ENCODE measurements around the gene CACNA1S.

GRCh38 chr1:201096977-201097856, 15.0 kb downstream of the CACNA1S start:
- TF ChIP-seq CTCF (IDR thresholded peaks at IDR 0.05; ENCODE audit: control extremely low read depth in 1 of 3, insufficient read depth in 1 of 3, low read depth in 1 of 3, low read length in 3 of 3) = no peak
- TF ChIP-seq SUZ12 (IDR thresholded peaks at IDR 0.05; ENCODE audit: low read length) = no peak
- no peak for TF ChIP-seq BRCA1 (IDR thresholded peaks at IDR 0.05; ENCODE audit: low read depth, low read length)
- no peak for TF ChIP-seq EZH2 (IDR thresholded peaks at IDR 0.05; ENCODE audit: low read depth, low read length, severe bottlenecking)
- no peak for TF ChIP-seq SIRT6 (IDR thresholded peaks at IDR 0.05; ENCODE audit: low read length)
- TF ChIP-seq TBP (IDR thresholded peaks at IDR 0.05; ENCODE audit: low read depth, low read length) = no peak

Data from H1 (cell line).